ENCODE results near the gene PACS1.

Gene PACS1

GRCh38 chr11:66150140-66150539 is 80.1 kb downstream of the PACS1 start:
- Histone ChIP-seq H3K27ac (ENCODE audit: low read depth, low read length) (no peak overlapping the region), H3K36me3 (ENCODE audit: control insufficient read depth, insufficient read depth, low read length) (no peaks in the 10 kb centered on the region), H3K4me1 (ENCODE audit: control insufficient read depth, insufficient read depth, low read length) (no peaks in the 10 kb centered on the region), H3K27me3 (ENCODE audit: control insufficient read depth, insufficient read depth, low read length) (no peaks in the 10 kb centered on the region), H3K9ac (ENCODE audit: low read length) (no peak overlapping the region), H3K4me3 (ENCODE audit: low read length) (no peak overlapping the region)

- no peak overlapping the region for H3K9ac ChIP-seq (ENCODE audit: low read length)
- no peak overlapping the region for H3K27ac ChIP-seq (ENCODE audit: low read depth, low read length)
- no peak overlapping the region for H3K4me3 ChIP-seq (ENCODE audit: low read length)
Observed at GRCh38 chr11:66150725-66151124, 80.7 kb downstream of the PACS1 start.

GRCh38 chr11:66151273-66151672 is 81.2 kb downstream of the PACS1 start:
- Histone ChIP-seq H3K36me3 (ENCODE audit: control insufficient read depth, insufficient read depth, low read length) (no peaks in the 10 kb centered on the region), H3K4me3 (ENCODE audit: low read length) (no peak overlapping the region), H3K9ac (ENCODE audit: low read length) (no peak overlapping the region), H3K27ac (ENCODE audit: low read depth, low read length) (no peak overlapping the region), H3K4me1 (ENCODE audit: control insufficient read depth, insufficient read depth, low read length) (no peaks in the 10 kb centered on the region), H3K27me3 (ENCODE audit: control insufficient read depth, insufficient read depth, low read length) (no peaks in the 10 kb centered on the region)

More at GRCh38 chr11:66150725-66151124, 80.7 kb downstream of the PACS1 start:
- no peaks in the 10 kb centered on the region for H3K36me3 ChIP-seq (ENCODE audit: control insufficient read depth, insufficient read depth, low read length)
- no peaks in the 10 kb centered on the region for H3K4me1 ChIP-seq (ENCODE audit: control insufficient read depth, insufficient read depth, low read length)
- no peaks in the 10 kb centered on the region for H3K27me3 ChIP-seq (ENCODE audit: control insufficient read depth, insufficient read depth, low read length)

GRCh38 chr11:66154109-66154508 is 84.0 kb downstream of the PACS1 start:
- H3K9ac ChIP-seq (ENCODE audit: low read length) = no peak overlapping the region

GRCh38 chr11:66155387-66156073 is 85.5 kb downstream of the PACS1 start:
- Histone ChIP-seq H3K36me3 (ENCODE audit: control insufficient read depth, insufficient read depth, low read length) (no peaks in the 10 kb centered on the region), H3K4me3 (ENCODE audit: low read length) (no peak overlapping the region), H3K27ac (ENCODE audit: low read depth, low read length) (no peak overlapping the region), H3K27me3 (ENCODE audit: control insufficient read depth, insufficient read depth, low read length) (no peaks in the 10 kb centered on the region), H3K4me1 (ENCODE audit: control insufficient read depth, insufficient read depth, low read length) (no peaks in the 10 kb centered on the region), H3K9ac (ENCODE audit: low read length) (no peak overlapping the region)

More at GRCh38 chr11:66154109-66154508, 84.0 kb downstream of the PACS1 start:
- no peaks in the 10 kb centered on the region for H3K27me3 ChIP-seq (ENCODE audit: control insufficient read depth, insufficient read depth, low read length)
- no peak overlapping the region for H3K4me3 ChIP-seq (ENCODE audit: low read length)
- no peaks in the 10 kb centered on the region for H3K36me3 ChIP-seq (ENCODE audit: control insufficient read depth, insufficient read depth, low read length)
- H3K4me1 ChIP-seq (ENCODE audit: control insufficient read depth, insufficient read depth, low read length) = no peaks in the 10 kb centered on the region
- H3K27ac ChIP-seq (ENCODE audit: low read depth, low read length) = no peak overlapping the region

GRCh38 chr11:66157182-66157864 is 87.3 kb downstream of the PACS1 start:
- Histone ChIP-seq H3K4me3 (ENCODE audit: low read length) (no peak overlapping the region), H3K9ac (ENCODE audit: low read length) (no peak overlapping the region), H3K27me3 (ENCODE audit: control insufficient read depth, insufficient read depth, low read length) (no peaks in the 10 kb centered on the region), H3K4me1 (ENCODE audit: control insufficient read depth, insufficient read depth, low read length) (no peaks in the 10 kb centered on the region), H3K36me3 (ENCODE audit: control insufficient read depth, insufficient read depth, low read length) (no peaks in the 10 kb centered on the region), H3K27ac (ENCODE audit: low read depth, low read length) (no peak overlapping the region)

- H3K4me3 ChIP-seq (ENCODE audit: low read length) = no peak overlapping the region
- no peaks in the 10 kb centered on the region for H3K27me3 ChIP-seq (ENCODE audit: control insufficient read depth, insufficient read depth, low read length)
- no peak overlapping the region for H3K9ac ChIP-seq (ENCODE audit: low read length)
- no peak overlapping the region for H3K27ac ChIP-seq (ENCODE audit: low read depth, low read length)
- H3K36me3 ChIP-seq (ENCODE audit: control insufficient read depth, insufficient read depth, low read length) = no peaks in the 10 kb centered on the region
- no peaks in the 10 kb centered on the region for H3K4me1 ChIP-seq (ENCODE audit: control insufficient read depth, insufficient read depth, low read length)
Observed at GRCh38 chr11:66158156-66158555, 88.1 kb downstream of the PACS1 start.

GRCh38 chr11:66159324-66159984 is 89.4 kb downstream of the PACS1 start:
- H3K27me3 ChIP-seq (ENCODE audit: control insufficient read depth, insufficient read depth, low read length) = no peaks in the 10 kb centered on the region
- H3K4me1 ChIP-seq (ENCODE audit: control insufficient read depth, insufficient read depth, low read length) = no peaks in the 10 kb centered on the region
- no peaks in the 10 kb centered on the region for H3K36me3 ChIP-seq (ENCODE audit: control insufficient read depth, insufficient read depth, low read length)
- H3K27ac ChIP-seq (ENCODE audit: low read depth, low read length) = no peak overlapping the region
- H3K4me3 ChIP-seq (ENCODE audit: low read length) = no peak overlapping the region
- H3K9ac ChIP-seq (ENCODE audit: low read length) = no peak overlapping the region

GRCh38 chr11:66160709-66161108 is 90.6 kb downstream of the PACS1 start:
- Histone ChIP-seq H3K9ac (ENCODE audit: low read length) (no peak overlapping the region), H3K4me3 (ENCODE audit: low read length) (no peak overlapping the region), H3K27me3 (ENCODE audit: control insufficient read depth, insufficient read depth, low read length) (no peaks in the 10 kb centered on the region), H3K27ac (ENCODE audit: low read depth, low read length) (no peak overlapping the region), H3K4me1 (ENCODE audit: control insufficient read depth, insufficient read depth, low read length) (no peaks in the 10 kb centered on the region), H3K36me3 (ENCODE audit: control insufficient read depth, insufficient read depth, low read length) (no peaks in the 10 kb centered on the region)

GRCh38 chr11:66168289-66168688 is 98.2 kb downstream of the PACS1 start:
- Histone ChIP-seq H3K9ac (ENCODE audit: low read length) (no peak overlapping the region), H3K27ac (ENCODE audit: low read depth, low read length) (no peak overlapping the region), H3K4me1 (ENCODE audit: control insufficient read depth, insufficient read depth, low read length) (no peaks in the 10 kb centered on the region), H3K27me3 (ENCODE audit: control insufficient read depth, insufficient read depth, low read length) (no peaks in the 10 kb centered on the region), H3K4me3 (ENCODE audit: low read length) (no peak overlapping the region), H3K36me3 (ENCODE audit: control insufficient read depth, insufficient read depth, low read length) (no peaks in the 10 kb centered on the region)

- H3K9ac ChIP-seq (ENCODE audit: low read length) = no peak overlapping the region
- no peaks in the 10 kb centered on the region for H3K27me3 ChIP-seq (ENCODE audit: control insufficient read depth, insufficient read depth, low read length)
- no peaks in the 10 kb centered on the region for H3K36me3 ChIP-seq (ENCODE audit: control insufficient read depth, insufficient read depth, low read length)
- H3K4me1 ChIP-seq (ENCODE audit: control insufficient read depth, insufficient read depth, low read length) = no peaks in the 10 kb centered on the region
- no peak overlapping the region for H3K4me3 ChIP-seq (ENCODE audit: low read length)
- no peak overlapping the region for H3K27ac ChIP-seq (ENCODE audit: low read depth, low read length)
Observed at GRCh38 chr11:66172146-66172545, 102.1 kb downstream of the PACS1 start.

- Histone ChIP-seq H3K4me1 (ENCODE audit: control insufficient read depth, insufficient read depth, low read length) (no peaks in the 10 kb centered on the region), H3K27me3 (ENCODE audit: control insufficient read depth, insufficient read depth, low read length) (no peaks in the 10 kb centered on the region), H3K4me3 (ENCODE audit: low read length) (no peak overlapping the region), H3K27ac (ENCODE audit: low read depth, low read length) (no peak overlapping the region), H3K9ac (ENCODE audit: low read length) (no peak overlapping the region), H3K36me3 (ENCODE audit: control insufficient read depth, insufficient read depth, low read length) (no peaks in the 10 kb centered on the region)
Observed at GRCh38 chr11:66176650-66177049, 106.6 kb downstream of the PACS1 start.
